SU-DHL-6 (cell line): Measurements from ENCODE around the gene LTBP1.

Experiments used
- CTCF ChIP-seq: fragments of 200-600 bp; sonication (generic); IDR thresholded peaks from one replicate; pipeline ENCODE4 v1.5.1; 2017; ENCODE audit warnings: antibody characterized with exemption, mild to moderate bottlenecking, low read length, moderate library complexity; ENCODE audit not compliant: insufficient read depth, poor library complexity, severe bottlenecking
- EZH2phosphoT487 ChIP-seq: fragments of 200-600 bp; sonication (generic), shearing (Covaris generic); conservative IDR thresholded peaks from 2 replicates; pipeline ENCODE4 v1.6.1; 2018; ENCODE audit warnings: mild to moderate bottlenecking, antibody characterized with exemption, low read length, moderate library complexity, mixed read lengths

GRCh38 chr2:33214436-33214835 is 267.7 kb downstream of the LTBP1 start:
- no peak for TF ChIP-seq CTCF
- TF ChIP-seq EZH2phosphoT487: no peak
